Endothelial cell of umbilical vein (primary cell): ENCODE results near the gene ADCY3. TPM values are rescaled to one million over a fixed set of nuclear protein-coding genes. Genes with fewer than 3 reads are reported as not detected.

Source experiments
- BruUV-seq: library from RNA; stranded (reverse); fragments of 400-500 nt; replicated peaks from 2 replicates; lab custom pipeline; 2021; lab: Mats Ljungman, UMichigan
- CTCF ChIA-PET: fragments of 300-600, 350-600 bp; sonication (Branson Sonifier 250); formaldehyde crosslinking; loops from one replicate; lab custom pipeline; 2021; ENCODE audit warnings: antibody characterized with exemption, inconsistent platforms; lab: Charles Lee
- POLR2A ChIA-PET: fragments of 300-600, 350-600 bp; sonication (Branson Sonifier 250); formaldehyde crosslinking; loops from one replicate; lab custom pipeline; 2021; ENCODE audit warnings: antibody characterized with exemption, inconsistent platforms; lab: Charles Lee
- DNase-seq: peaks from one replicate; pipeline ENCODE4 v3.0.0-alpha.2; 2011; ENCODE audit warnings: low read depth, low spot score
- FAIRE-seq: peaks from 2 replicates; lab custom pipeline; 2011; peaks lifted over from hg19 to GRCh38; lab: Jason Lieb, UNC
- H2AFZ ChIP-seq: 2 replicates; pipeline ENCODE4 v1.6.0; 2012; ENCODE audit warnings: low read depth, low read length, control low read depth, inconsistent platforms
- H3K27ac ChIP-seq: 2 replicates; pipeline ENCODE4 v1.5.1; 2011; ENCODE audit warnings: low read depth, mild to moderate bottlenecking, control low read depth, low read length, moderate library complexity; ENCODE audit not compliant: insufficient read depth
- H3K27me3 ChIP-seq, 2 experiments: 2 replicates each; pipeline versions ENCODE4 v1.6.0 to v1.6.1; 2011; ENCODE audit warnings: low read length in 2 of 2, mixed read lengths in 1 of 2; ENCODE audit not compliant: control insufficient read depth in 2 of 2, insufficient read depth in 2 of 2
- H3K36me3 ChIP-seq, 2 experiments: 2 replicates in 1 of 2; 3 replicates in 1 of 2; pipeline ENCODE4 v1.5.1; 2011; ENCODE audit warnings: low read length in 2 of 2, mild to moderate bottlenecking in 1 of 2, moderate library complexity in 1 of 2; ENCODE audit not compliant: control insufficient read depth in 2 of 2, insufficient read depth in 2 of 2; ENCODE audit errors: extremely low read depth in 1 of 2
- H3K4me1 ChIP-seq: 3 replicates; pipeline ENCODE4 v1.5.1; 2011; ENCODE audit warnings: mild to moderate bottlenecking, low read length; ENCODE audit not compliant: control insufficient read depth, insufficient read depth; ENCODE audit errors: extremely low read depth
- H3K4me2 ChIP-seq: 2 replicates; pipeline ENCODE4 v1.6.1; 2011; ENCODE audit warnings: low read length, control low read depth, mixed read lengths; ENCODE audit not compliant: insufficient read depth
- H3K4me3 ChIP-seq, 3 experiments: fragments of 200-600 bp in 1 of 3; sonication (generic), shearing (Covaris generic) in 1 of 3; replicated peaks in 1 of 3; 2 replicates each; pipeline ENCODE4 v1.5.1; 2011 to 2016; ENCODE audit warnings: control low read depth in 3 of 3, low read length in 3 of 3, mild to moderate bottlenecking in 2 of 3, inconsistent platforms in 1 of 3, low read depth in 1 of 3, moderate library complexity in 1 of 3; ENCODE audit not compliant: insufficient read depth in 1 of 3
- H3K79me2 ChIP-seq: 2 replicates; pipeline ENCODE4 v1.6.0; 2012; ENCODE audit warnings: low read length, inconsistent platforms; ENCODE audit not compliant: control insufficient read depth, insufficient read depth
- H3K9ac ChIP-seq: replicated peaks from 2 replicates; pipeline ENCODE3; 2011; ENCODE audit warnings: low read length, control low read depth; ENCODE audit not compliant: insufficient read depth; ENCODE audit errors: extremely low read depth
- H3K9me1 ChIP-seq: replicated peaks from 3 replicates; pipeline ENCODE4 v1.6.0; 2011; ENCODE audit warnings: mild to moderate bottlenecking, low read length; ENCODE audit not compliant: control insufficient read depth, insufficient read depth; ENCODE audit errors: extremely low read depth
- H3K9me3 ChIP-seq: replicated peaks from 2 replicates; pipeline ENCODE4 v1.5.1; 2012; ENCODE audit warnings: low read length, inconsistent platforms; ENCODE audit not compliant: control insufficient read depth, insufficient read depth
- H4K20me1 ChIP-seq: replicated peaks from 2 replicates; pipeline ENCODE3; 2011; ENCODE audit warnings: mild to moderate bottlenecking, low read length; ENCODE audit not compliant: control insufficient read depth, insufficient read depth; ENCODE audit errors: extremely low read depth
- CTCF ChIP-seq, 2 donors: IDR thresholded peaks; 1 replicate in 1 of 2; 2 replicates in 1 of 2; pipeline ENCODE4 v1.5.1; 2011; ENCODE audit warnings: low read length in 2 of 2, mild to moderate bottlenecking in 2 of 2, moderate library complexity in 2 of 2, control low read depth in 1 of 2, inconsistent platforms in 1 of 2, low read depth in 1 of 2; ENCODE audit not compliant: insufficient read depth in 1 of 2; ENCODE audit errors: extremely low read depth in 1 of 2
- EZH2 ChIP-seq: IDR thresholded peaks from 2 replicates; pipeline ENCODE4 v1.6.1; 2012; ENCODE audit warnings: borderline replicate concordance, low read depth, mild to moderate bottlenecking, moderate library complexity, low read length, inconsistent platforms; ENCODE audit not compliant: severe bottlenecking
- FOS ChIP-seq: IDR thresholded peaks from 2 replicates; pipeline ENCODE4 v1.6.1; 2011; ENCODE audit warnings: mild to moderate bottlenecking, low read length, moderate library complexity, borderline replicate concordance; ENCODE audit not compliant: insufficient read depth
- GATA2 ChIP-seq: IDR thresholded peaks from 2 replicates; pipeline ENCODE4 v1.7.0; 2011; ENCODE audit warnings: low read depth, mild to moderate bottlenecking, moderate library complexity, mixed read lengths, low read length; ENCODE audit not compliant: insufficient read length, insufficient read depth
- JUN ChIP-seq: IDR thresholded peaks from 2 replicates; pipeline ENCODE4 v1.6.1; 2011; ENCODE audit warnings: borderline replicate concordance, low read depth; ENCODE audit not compliant: insufficient read length, insufficient read depth
- MAX ChIP-seq: IDR thresholded peaks from 2 replicates; pipeline ENCODE4 v1.6.1; 2011; ENCODE audit not compliant: insufficient read depth, insufficient read length
- MYC ChIP-seq: IDR thresholded peaks from one replicate; pipeline ENCODE4 v1.6.1; 2011; ENCODE audit warnings: mild to moderate bottlenecking, low read depth, low read length
- POLR2A ChIP-seq: IDR thresholded peaks from 2 replicates; pipeline ENCODE4 v1.6.1; 2012; ENCODE audit warnings: low read depth, mild to moderate bottlenecking, control low read depth, low read length
- POLR2AphosphoS5 ChIP-seq: IDR thresholded peaks from 2 replicates; pipeline ENCODE4 v1.6.1; 2012; ENCODE audit warnings: low read depth, mild to moderate bottlenecking, control low read depth, low read length, moderate library complexity; ENCODE audit not compliant: insufficient read depth
- dilution Hi-C: fragments of 300-500 bp; cut with MboI; formaldehyde crosslinking; loops from one replicate; pipeline ENCODE4 v1.15.0; 2019; ENCODE audit warnings: low sequenced_read_pairs; ENCODE audit not compliant: extremely low pct_ligation_motif_present
- intact Hi-C: fragments of 100-400 bp; cut with micrococcal nuclease; formaldehyde crosslinking; loops from one replicate; pipeline ENCODE4 v1.10.0; 2022
- polyA plus RNA-seq, 4 experiments: library from polyadenylated mRNA; depleted of rRNA in 3 of 4; stranded (reverse) in 3 of 4; unstranded in 1 of 4; fragments of >200 nt; gene quantifications; 2 replicates each; pipeline versions ENCODE4 v1.2.1 to v1.2.3, GENCODE V29; 2011 to 2012; ENCODE audit warnings: missing spikeins in 1 of 4
- total RNA-seq: library from RNA; stranded (reverse); gene quantifications from 2 replicates; pipeline ENCODE4 v1.2.3, GENCODE V29; 2021

The ADCY3 gene
- total and polyA plus RNA-seq, 2 donors (not counting 3 experiments of a cell fraction or from before 2014, with no cell fraction given), result 54.0 to 61.3 TPM

GRCh38 chr2:24892928-24893327 is 27.1 kb downstream of the ADCY3 start:
- POLR2A ChIA-PET, result no interaction called here

More at GRCh38 chr2:24892928-24893327, 27.1 kb downstream of the ADCY3 start:
- H3K9me3 ChIP-seq, result no peaks in the 10 kb centered on the region
- H3K4me2 ChIP-seq, result no peak overlapping the region
- DNase-seq (no peak), FAIRE-seq (no peak)
- intact Hi-C loops, result no loop called here
- CTCF ChIA-PET, result no interaction called here
- H3K9me1 ChIP-seq, result no peaks in the 10 kb centered on the region
- no peak overlapping the region for H3K9ac ChIP-seq
- no peak overlapping the region for H3K27ac ChIP-seq
- H2AFZ ChIP-seq, result no peak overlapping the region
- no TSS peak for BruUV-seq
- H3K27me3 ChIP-seq, result no peaks in the 10 kb centered on the region
- H3K36me3 ChIP-seq, result no peaks in the 10 kb centered on the region
- no peaks in the 10 kb centered on the region for H3K79me2 ChIP-seq
- H3K4me3 ChIP-seq, result no peak overlapping the region
- H4K20me1 ChIP-seq, result no peaks in the 10 kb centered on the region
- TF ChIP-seq GATA2 (no peak), EZH2 (no peak), POLR2AphosphoS5 (no peak), CTCF (IDR thresholded peaks at IDR 0.05; ENCODE audit: extremely low read depth in 1 of 2, insufficient read depth in 1 of 2, low read depth in 1 of 2, low read length in 2 of 2) (no peak), FOS (no peak), JUN (no peak), POLR2A (no peak), MAX (no peak), MYC (no peak)
- no peaks in the 10 kb centered on the region for H3K4me1 ChIP-seq
- dilution Hi-C loops, result no loop called here
